HG03558 (cell line): ENCODE results near the gene EIF2AK3.
"Not testable (repeated sequence)": the region's sequence is repeated elsewhere in the genome, so short reads cannot be mapped to it uniquely, and the experiment has no call there.

Experiments
- ATAC-seq: cut with Tn5 transposase; IDR thresholded peaks from one replicate; pipeline ENCODE4 v1.9.1; 2021; ENCODE audit warnings: moderate number of reproducible peaks; ENCODE audit not compliant: unreplicated experiment; ENCODE audit errors: extremely low read depth

The EIF2AK3 gene

GRCh38 chr2:88627055-88627855 is at the start of gene EIF2AK3:
TSS of gene EIF2AK3 (minus strand) at chr2:88627464. CDS start at chr2:88627274, 190 bp downstream.
- peak; percentile 85 for ATAC-seq

GRCh38 chr2:88673363-88673762 is 46.1 kb upstream of the EIF2AK3 start:
- no peak for ATAC-seq

- no peak for ATAC-seq
These were observed 44.6 kb upstream of the EIF2AK3 start for GRCh38 chr2:88671786-88672427.

- ATAC-seq = peak; percentile 55
These were observed 42.4 kb upstream of the EIF2AK3 start for GRCh38 chr2:88669482-88670214.

DNA sequence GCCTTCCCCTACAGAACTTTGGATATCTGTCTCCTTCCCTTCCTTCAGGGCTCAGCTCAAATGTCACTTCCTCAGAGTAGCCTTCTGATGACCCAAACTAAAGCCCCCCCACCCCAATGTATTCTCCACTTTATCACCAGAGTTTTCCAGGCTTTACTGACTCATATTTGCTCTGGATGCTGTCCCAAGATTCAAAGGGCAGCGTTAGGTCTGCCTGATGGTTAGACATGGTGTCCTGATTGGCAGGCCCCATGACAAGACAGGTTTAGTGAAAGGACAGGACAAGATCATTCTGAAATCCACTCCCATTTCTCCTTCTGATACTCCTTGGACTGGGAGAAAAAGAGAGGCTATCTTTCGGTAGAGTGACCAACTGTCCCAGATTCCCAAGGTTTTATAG is 41.6 kb upstream of the EIF2AK3 start:
- ATAC-seq = no peak

DNA sequence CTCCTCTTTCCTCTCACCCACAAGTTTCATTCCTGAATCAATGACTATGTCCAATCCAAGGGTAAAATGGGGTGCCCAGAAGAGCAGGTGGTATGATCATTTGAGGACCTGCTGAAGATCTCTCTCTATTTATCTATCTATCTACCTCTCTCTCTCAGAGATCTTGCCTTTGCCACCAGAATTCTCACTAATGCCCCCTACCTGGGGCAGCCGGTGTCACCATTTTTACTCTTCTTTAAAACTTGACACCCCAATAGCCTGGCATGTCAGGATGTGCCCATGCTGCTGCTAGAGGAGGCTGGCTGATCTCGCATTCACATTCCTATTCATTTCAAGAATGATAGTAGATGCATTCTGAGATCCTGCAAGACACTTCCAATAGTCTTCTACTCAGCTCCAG is 40.0 kb upstream of the EIF2AK3 start:
- no peak for ATAC-seq

DNA sequence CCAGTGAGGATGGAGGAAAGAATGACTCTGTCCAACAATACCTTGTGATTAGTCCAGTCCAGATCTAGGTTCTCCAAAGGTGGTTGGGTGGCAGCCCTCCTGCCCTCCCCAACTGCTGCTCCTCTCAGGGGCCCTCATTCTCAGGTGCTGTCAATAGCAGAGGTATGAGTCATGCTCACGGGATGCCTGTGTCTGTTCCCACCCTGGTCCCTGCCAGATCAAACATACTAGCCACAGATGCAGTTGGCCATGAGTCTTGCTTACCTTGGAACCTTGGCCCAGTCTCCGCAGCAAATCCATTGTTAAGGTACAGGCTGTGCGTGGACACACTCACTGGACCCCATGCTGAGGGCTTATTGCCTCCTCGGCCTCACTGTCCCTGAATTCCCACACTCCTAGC is 39.3 kb upstream of the EIF2AK3 start:
- no peak for ATAC-seq

- no peak for ATAC-seq
These were observed 33.4 kb upstream of the EIF2AK3 start for GRCh38 chr2:88660622-88661021.

DNA sequence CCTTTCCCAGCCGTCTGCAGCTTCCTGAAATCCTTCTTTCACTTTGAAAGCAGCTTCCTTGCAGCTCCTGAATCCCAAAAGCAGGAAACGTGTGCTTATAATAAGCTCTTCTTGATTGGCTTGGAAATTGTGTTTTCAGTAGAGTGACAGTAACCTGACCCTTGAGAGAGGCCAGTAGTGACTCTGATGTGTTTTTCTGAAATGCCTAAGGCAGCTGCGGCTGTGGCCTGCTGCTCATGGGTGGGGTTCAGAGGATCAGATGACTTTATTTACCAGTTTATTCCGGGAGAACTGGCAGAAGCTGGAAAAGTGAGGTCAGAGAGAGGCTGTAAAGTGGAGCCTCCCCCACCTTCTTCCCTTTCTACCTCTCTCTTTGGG is 32.3 kb upstream of the EIF2AK3 start:
- no peak for ATAC-seq

DNA sequence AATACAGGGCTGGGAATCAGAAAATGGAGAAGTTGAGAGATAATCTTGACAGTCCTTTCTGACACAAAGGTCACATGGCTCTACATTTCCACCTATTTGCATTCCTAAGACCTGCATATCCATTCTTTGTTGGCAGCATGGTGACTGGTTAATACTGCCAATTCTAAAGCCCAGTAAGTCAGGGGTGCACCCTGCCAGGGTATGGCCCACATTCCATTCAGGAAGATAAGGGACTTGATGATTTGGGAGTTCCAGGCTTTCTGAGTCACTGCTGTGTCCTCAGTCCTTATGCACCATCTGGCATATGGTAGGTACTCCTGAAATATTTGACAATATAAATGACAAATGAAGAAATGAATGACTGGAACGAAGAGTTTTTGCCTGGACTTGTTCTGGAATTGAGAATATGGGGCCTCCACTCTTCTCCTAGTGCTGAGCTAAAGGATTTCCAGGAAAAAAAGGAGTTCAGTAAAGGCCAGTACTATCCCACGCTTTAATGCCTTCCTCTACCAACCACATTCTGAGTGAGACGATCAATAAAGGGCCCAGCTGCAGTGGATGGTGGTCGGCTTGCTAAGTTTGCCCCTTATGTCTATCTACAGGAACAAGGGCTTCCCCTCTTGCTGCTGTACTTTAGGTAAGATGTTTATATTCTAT is 31.7 kb upstream of the EIF2AK3 start:
- ATAC-seq = no peak

DNA sequence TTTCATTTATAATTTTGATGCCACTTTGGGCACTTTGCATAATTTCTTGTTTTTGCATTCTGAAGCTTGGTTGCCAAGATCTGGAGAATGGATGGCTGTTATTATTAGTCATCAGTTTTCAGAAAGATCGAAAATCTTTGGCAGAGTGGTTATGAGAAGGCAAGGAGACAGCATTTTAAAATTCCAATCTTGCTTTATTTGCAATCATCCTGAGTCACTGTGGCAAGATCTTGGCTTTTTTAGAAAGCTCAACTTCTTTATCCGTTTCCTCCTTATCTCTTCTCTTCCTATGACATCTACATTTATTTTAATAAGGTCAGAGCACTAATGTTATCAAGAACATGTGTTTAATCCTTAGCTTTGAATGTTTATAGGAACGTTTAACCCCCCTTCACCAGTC is 31.1 kb upstream of the EIF2AK3 start:
- ATAC-seq = no peak

DNA sequence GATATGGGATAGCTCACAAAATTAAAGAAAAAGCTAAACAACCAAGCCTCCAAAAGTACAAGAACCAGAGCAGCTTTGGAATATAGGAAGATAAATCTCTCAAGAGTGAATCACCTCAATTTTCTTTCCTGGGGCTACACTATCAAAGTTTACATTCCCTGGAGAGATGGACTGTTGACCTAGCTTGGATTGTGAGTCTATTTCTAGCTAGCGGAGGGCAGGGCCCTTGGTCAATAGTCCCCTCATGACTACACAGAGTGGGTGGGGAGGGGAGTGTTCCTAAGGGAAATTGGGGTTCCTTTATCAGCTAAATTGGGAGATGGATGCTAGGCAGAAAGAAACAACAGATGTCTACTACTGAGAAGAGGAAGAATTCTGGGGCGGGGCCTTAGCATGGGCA is 29.9 kb upstream of the EIF2AK3 start:
- ATAC-seq = no peak

DNA sequence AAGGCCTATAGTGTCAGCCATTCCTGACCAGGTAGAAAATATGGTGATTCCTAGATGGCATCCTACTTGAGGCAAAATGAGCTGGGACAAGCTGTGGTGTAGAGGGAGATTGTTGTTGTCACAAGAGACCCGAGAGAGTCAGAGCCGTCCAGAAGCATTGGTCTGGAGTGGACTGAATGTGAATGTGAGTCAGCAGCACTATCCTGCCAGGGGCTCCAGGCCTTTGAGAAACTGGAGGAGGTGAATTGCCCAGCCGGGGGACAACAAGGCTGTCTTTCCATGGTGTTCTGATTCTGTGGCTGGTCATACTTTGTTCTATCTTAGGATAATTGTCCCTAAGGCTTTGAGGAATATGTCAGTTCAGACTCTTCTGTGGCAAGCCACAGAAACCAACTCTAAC is 29.4 kb upstream of the EIF2AK3 start:
- ATAC-seq = no peak

GRCh38 chr2:88654714-88655113 is 27.4 kb upstream of the EIF2AK3 start:
- ATAC-seq = no peak

- ATAC-seq = no peak
These were observed 24.4 kb upstream of the EIF2AK3 start for GRCh38 chr2:88651646-88652045.

GRCh38 chr2:88645291-88645882 is 18.1 kb upstream of the EIF2AK3 start:
- ATAC-seq = not testable (repeated sequence)

- ATAC-seq = no peak
These were observed 15.0 kb upstream of the EIF2AK3 start for GRCh38 chr2:88642278-88642677.

DNA sequence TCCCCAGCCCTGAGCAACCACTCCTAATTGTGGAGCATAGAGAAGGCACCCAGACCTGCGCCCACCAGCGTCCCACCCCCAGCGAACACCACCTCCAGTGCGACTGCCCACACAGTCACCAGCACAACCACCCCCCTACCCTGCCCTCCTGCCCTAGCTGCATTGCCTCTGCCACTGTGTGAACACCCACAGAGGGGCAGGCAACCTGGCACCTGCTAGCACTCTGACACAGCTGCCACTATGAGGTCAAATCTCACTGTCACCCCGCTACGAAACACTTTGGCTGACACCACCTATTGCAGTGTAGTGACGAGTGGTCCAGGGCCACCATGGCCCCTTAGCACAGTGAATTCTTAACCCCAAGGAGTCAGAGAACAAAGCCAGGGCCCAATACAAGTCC is 14.1 kb upstream of the EIF2AK3 start:
- ATAC-seq = no peak

- ATAC-seq = no peak
These were observed 12.6 kb upstream of the EIF2AK3 start for GRCh38 chr2:88639865-88640264.

DNA sequence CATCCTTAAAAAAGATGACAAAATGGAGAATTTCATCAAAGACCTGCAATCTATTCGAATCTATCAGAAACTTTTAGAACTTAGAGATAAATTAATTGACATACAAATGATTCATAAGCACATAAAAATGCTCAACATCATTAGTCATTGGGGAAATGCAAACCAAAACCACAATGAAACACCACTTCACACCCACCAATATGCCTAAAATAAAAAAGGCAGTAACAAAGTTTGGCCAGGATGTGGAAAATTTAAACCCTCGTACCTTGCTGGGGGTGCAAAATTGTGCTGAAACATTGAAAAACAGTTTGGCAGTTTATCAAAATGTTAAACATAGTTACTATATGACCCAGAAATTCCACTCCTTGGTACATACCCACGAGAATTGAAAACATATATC is 11.5 kb upstream of the EIF2AK3 start:
- ATAC-seq = no peak
